Ovary (tissue), 9 donors: ENCODE results near the gene TBC1D8. TPM values are rescaled to one million over a fixed set of nuclear protein-coding genes. Genes with fewer than 3 reads are reported as not detected.

Source experiments
- DNase-seq, 5 donors: peaks; one replicate each; pipeline ENCODE4 v3.0.0-alpha.2; 2019 to 2020
- H3K27ac ChIP-seq, 2 donors: fragments of 200-600 bp; one replicate each; pipeline versions ENCODE4 v1.5.1 to v1.8.0; 2019 to 2022
- H3K27me3 ChIP-seq: fragments of 200-600 bp; one replicate; pipeline ENCODE4 v1.8.0; 2022
- H3K36me3 ChIP-seq: fragments of 200-600 bp; sonication (generic); one replicate; pipeline ENCODE4 v1.5.1; 2019
- H3K4me1 ChIP-seq: one replicate; pipeline ENCODE4 v1.8.1; 2013; ENCODE audit warnings: mild to moderate bottlenecking, moderate library complexity; ENCODE audit not compliant: insufficient read depth
- H3K4me3 ChIP-seq: fragments of 200-600 bp; sonication (generic); one replicate; pipeline ENCODE4 v1.5.1; 2017
- H3K9me3 ChIP-seq, 2 donors: fragments of 200-600 bp in 1 of 2; sonication (generic) in 1 of 2; one replicate each; pipeline versions ENCODE4 v1.5.1 to v1.8.1; 2013 to 2019; ENCODE audit warnings: mild to moderate bottlenecking in 1 of 2, moderate library complexity in 1 of 2
- EP300 ChIP-seq: sonication (generic); formaldehyde crosslinking; IDR thresholded peaks from one replicate; pipeline ENCODE4 v1.6.1; 2017; ENCODE audit warnings: antibody characterized with exemption
- POLR2A ChIP-seq: fragments of 450-650 bp; IDR thresholded peaks from one replicate; pipeline ENCODE4 v1.6.1; 2017; ENCODE audit warnings: antibody characterized with exemption, mild to moderate bottlenecking, moderate library complexity
- WGBS, 3 donors: extraction: QIAGEN DNeasy Blood & Tissue Kit in 1 of 3; methylation state at CpG; one replicate each; pipeline versions ENCODE4 v1.1.5 to v1.1.7; 2013 to 2017; 5-methylcytosine and 5-hydroxymethylcytosine counted together
- intact Hi-C, 4 donors: fragments of 100-400 bp; cut with DNase I; formaldehyde crosslinking; loops; one replicate each; pipeline versions ENCODE4 v1.11.0 to v1.15.1; 2022 to 2023
- polyA plus RNA-seq, 2 donors: library from polyadenylated mRNA; stranded (reverse); fragments of 200-250 nt in 1 of 2; fragments of 350-450 nt in 1 of 2; fragmentation: Illumina TruSeq in 1 of 2; extraction: RNeasy Lipid Tissue Mini Kit (QIAGEN cat#74804) in 1 of 2; gene quantifications; one replicate each; pipeline ENCODE4 v1.2.3, GENCODE V29; 2013 to 2014
- total RNA-seq, 7 donors: library from RNA; depleted of rRNA in 2 of 7; stranded (reverse); fragments of >200 nt in 2 of 7; fragmentation: NEBNext Ultra II Directional in 3 of 7; extraction: Animal tissue kit (Norgen Biotek cat#: 25700) in 3 of 7; gene quantifications; one replicate each; pipeline versions ENCODE4 v1.1.0 to v1.2.4, GENCODE V29; 2016 to 2023
- TF ChIP-seq, protein P1 (sequence below), 3 donors: fragments of 450-650 bp in 2 of 3; fragments of 200-600 bp in 1 of 3; IDR thresholded peaks; one replicate each; pipeline versions ENCODE4 v1.5.1 to v1.8.0; 2016 to 2022; ENCODE audit warnings: antibody characterized with exemption in 3 of 3, mild to moderate bottlenecking in 1 of 3
- donor health status: DM: no; HTN: no; CAD: no; lungs with moderate emphysema.
- donor health status: DM: no; HTN: no; CAD: no.
- donor health status: Bipolar disorder and iron deficiency.
- donor health status: DM: yes; HTN: yes; CAD: no.
- donor health status: DM: no; HTN: no; CAD: no.
- donor health status: DM: yes; HTN: yes; CAD: no.

TBC1D8 gene
- total and polyA plus RNA-seq, 9 donors, result 10.8 to 44.6 (median 15.6) TPM

- intact Hi-C loops, result loop anchor here in 3 of 4 donors (10.0 kb wide), 3 partner anchors 164 to 724 kb away; partner anchors contain the start of gene NPAS2 (in 1 of the 3)
- no peak overlapping the region for H3K27ac ChIP-seq
- H3K27me3 ChIP-seq, result no peaks in the 10 kb centered on the region
- no peaks in the 10 kb centered on the region for H3K36me3 ChIP-seq
- TF ChIP-seq, protein P1, sequence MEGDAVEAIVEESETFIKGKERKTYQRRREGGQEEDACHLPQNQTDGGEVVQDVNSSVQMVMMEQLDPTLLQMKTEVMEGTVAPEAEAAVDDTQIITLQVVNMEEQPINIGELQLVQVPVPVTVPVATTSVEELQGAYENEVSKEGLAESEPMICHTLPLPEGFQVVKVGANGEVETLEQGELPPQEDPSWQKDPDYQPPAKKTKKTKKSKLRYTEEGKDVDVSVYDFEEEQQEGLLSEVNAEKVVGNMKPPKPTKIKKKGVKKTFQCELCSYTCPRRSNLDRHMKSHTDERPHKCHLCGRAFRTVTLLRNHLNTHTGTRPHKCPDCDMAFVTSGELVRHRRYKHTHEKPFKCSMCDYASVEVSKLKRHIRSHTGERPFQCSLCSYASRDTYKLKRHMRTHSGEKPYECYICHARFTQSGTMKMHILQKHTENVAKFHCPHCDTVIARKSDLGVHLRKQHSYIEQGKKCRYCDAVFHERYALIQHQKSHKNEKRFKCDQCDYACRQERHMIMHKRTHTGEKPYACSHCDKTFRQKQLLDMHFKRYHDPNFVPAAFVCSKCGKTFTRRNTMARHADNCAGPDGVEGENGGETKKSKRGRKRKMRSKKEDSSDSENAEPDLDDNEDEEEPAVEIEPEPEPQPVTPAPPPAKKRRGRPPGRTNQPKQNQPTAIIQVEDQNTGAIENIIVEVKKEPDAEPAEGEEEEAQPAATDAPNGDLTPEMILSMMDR (IDR thresholded peaks at IDR 0.05), result no peak
- no peak for TF ChIP-seq POLR2A
- no peak for TF ChIP-seq EP300
- H3K4me3 ChIP-seq, result no peak overlapping the region
- WGBS, 3 donors, result 71 to 80% (median 75%) methylated on average over 8 of the region's 8 CpGs
- peaks cover 2% of the 10 kb centered on the region for H3K4me1 ChIP-seq
- DNase-seq, result no peak
- no peaks in the 10 kb centered on the region for H3K9me3 ChIP-seq
Observed at GRCh38 chr2:100988630-100989417, 162.4 kb downstream of the TBC1D8 start.

DNA sequence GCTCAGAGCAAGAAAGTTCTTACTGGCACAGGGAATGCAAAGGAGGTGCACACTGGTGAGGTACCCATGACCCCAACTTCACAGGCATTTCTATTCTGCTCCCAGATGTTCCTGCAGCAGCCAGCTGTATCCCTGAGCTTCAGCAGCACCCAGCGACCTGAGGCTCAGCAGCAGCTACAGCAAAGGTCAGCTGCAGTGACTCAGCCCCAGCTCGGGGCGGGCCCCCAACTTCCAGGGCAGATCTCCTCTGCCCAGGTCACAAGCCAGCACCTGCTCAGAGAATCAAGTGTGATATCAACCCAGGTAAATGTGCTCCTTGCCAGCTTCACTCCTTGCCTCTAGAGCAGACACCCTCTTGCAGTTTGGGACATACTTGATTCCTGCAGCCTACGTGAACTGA lies 163.2 kb downstream of the TBC1D8 start:
- Histone ChIP-seq H3K27me3 (no peaks in the 10 kb centered on the region), H3K27ac (no peak overlapping the region), H3K9me3 (no peaks in the 10 kb centered on the region), H3K36me3 (no peaks in the 10 kb centered on the region), H3K4me3 (no peak overlapping the region), H3K4me1 (peaks cover 2% of the 10 kb centered on the region)
- 88 to 93% (median 90%) methylated on average over 4 of the region's 4 CpGs for WGBS, 3 donors
- DNase-seq, result no peak
- TF ChIP-seq, protein P1 (IDR thresholded peaks at IDR 0.05), result no peak
- TF ChIP-seq POLR2A, result no peak
- no peak for TF ChIP-seq EP300
- intact Hi-C loops, result loop anchor here in 3 of 4 donors (10.0 kb wide), 3 partner anchors 163 to 723 kb away; partner anchors contain the start of gene NPAS2 (in 1 of the 3)

- WGBS, 3 donors, result 91 to 94% (median 91%) methylated on average over 3 of the region's 3 CpGs
- H3K27me3 ChIP-seq, result no peaks in the 10 kb centered on the region
- H3K9me3 ChIP-seq, result no peaks in the 10 kb centered on the region
- no peak overlapping the region for H3K27ac ChIP-seq
- no peak for TF ChIP-seq EP300
- TF ChIP-seq, protein P1 (IDR thresholded peaks at IDR 0.05), result no peak
- TF ChIP-seq POLR2A, result no peak
- intact Hi-C loops, result loop anchor here in 3 of 4 donors (10.0 kb wide), 3 partner anchors 163 to 723 kb away; partner anchors contain the start of gene NPAS2 (in 1 of the 3)
- H3K36me3 ChIP-seq, result no peaks in the 10 kb centered on the region
- DNase-seq, result no peak
- H3K4me1 ChIP-seq, result peaks cover 2% of the 10 kb centered on the region
- H3K4me3 ChIP-seq, result no peak overlapping the region
Observed at GRCh38 chr2:100987536-100987935, 163.6 kb downstream of the TBC1D8 start.

DNA sequence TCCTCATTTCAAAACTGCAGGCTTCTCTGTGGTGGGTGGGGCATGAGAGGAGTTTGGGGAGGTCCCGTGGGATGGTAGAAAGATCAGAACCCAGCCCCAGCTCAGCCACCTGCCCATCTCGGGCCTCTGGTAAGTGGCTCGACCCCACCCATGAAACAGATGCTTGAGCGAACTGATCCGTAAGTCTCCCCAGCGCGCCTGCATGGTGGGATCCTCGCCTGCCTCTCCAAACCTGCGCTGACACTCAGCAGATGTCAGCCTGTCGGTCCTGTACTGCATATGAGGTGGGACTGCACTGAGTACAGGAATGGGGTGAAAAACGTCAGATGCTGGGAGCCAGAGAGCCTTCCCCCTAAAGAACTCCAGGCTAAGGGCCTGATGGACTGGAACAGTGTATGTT lies 165.0 kb downstream of the TBC1D8 start:
- H3K4me1 ChIP-seq, result peaks cover 2% of the 10 kb centered on the region
- TF ChIP-seq, protein P1 (IDR thresholded peaks at IDR 0.05), result no peak
- TF ChIP-seq EP300, result no peak
- TF ChIP-seq POLR2A, result no peak
- H3K36me3 ChIP-seq, result no peaks in the 10 kb centered on the region
- H3K27ac ChIP-seq, result no peak overlapping the region
- DNase-seq, result no peak
- no peaks in the 10 kb centered on the region for H3K27me3 ChIP-seq
- WGBS, 3 donors, result 91 to 95% (median 93%) methylated on average over 11 of the region's 11 CpGs
- intact Hi-C loops, result loop anchor here in 3 of 4 donors (10.0 kb wide), 3 partner anchors 161 to 721 kb away; partner anchors contain the start of gene NPAS2 (in 1 of the 3)
- H3K9me3 ChIP-seq, result no peaks in the 10 kb centered on the region
- no peak overlapping the region for H3K4me3 ChIP-seq
